Hematopoietic multipotent progenitor cell treated with erythropoietin and hydrocortisone succinate and interleukin-3 and kit ligand, for 8 days (in vitro differentiated cells): Measurements from ENCODE around the gene FHOD3.
A peak's percentile ranks its signal among the peaks of the same experiment; 100 is the strongest.
"Not testable (repeated sequence)": the region's sequence is repeated elsewhere in the genome, so short reads cannot be mapped to it uniquely, and the experiment has no call there.

ENCODE experiments used
- DNase-seq: peaks from one replicate; pipeline ENCODE4 v3.0.0-alpha.2; 2015

FHOD3 gene

GRCh38 chr18:36724591-36725001, 427.1 kb downstream of the FHOD3 start:
- no peak for DNase-seq

GRCh38 chr18:36728345-36728744, 430.8 kb downstream of the FHOD3 start:
- no peak for DNase-seq

GRCh38 chr18:36729197-36729596, 431.7 kb downstream of the FHOD3 start:
- no peak for DNase-seq

GRCh38 chr18:36732264-36732663, 434.8 kb downstream of the FHOD3 start:
- no peak for DNase-seq

- DNase-seq: no peak
Measured at GRCh38 chr18:36733150-36733549, 435.6 kb downstream of the FHOD3 start.

- DNase-seq: no peak
Measured at GRCh38 chr18:36734596-36734995, 437.1 kb downstream of the FHOD3 start.

- no peak for DNase-seq
Measured at GRCh38 chr18:36735130-36735529, 437.6 kb downstream of the FHOD3 start.

GRCh38 chr18:36736094-36736493, 438.6 kb downstream of the FHOD3 start:
- DNase-seq: no peak

- peak; percentile 62 for DNase-seq
Measured at GRCh38 chr18:36737316-36737715, 439.8 kb downstream of the FHOD3 start.

GRCh38 chr18:36744261-36744876, 446.9 kb downstream of the FHOD3 start:
- no peak for DNase-seq

- DNase-seq: no peak
Measured at GRCh38 chr18:36745219-36745975, 447.9 kb downstream of the FHOD3 start.

GRCh38 chr18:36752929-36753865, 455.7 kb downstream of the FHOD3 start:
- DNase-seq: peak; percentile 96

- DNase-seq: no peak
Measured at GRCh38 chr18:36756242-36756641, 458.7 kb downstream of the FHOD3 start.

GRCh38 chr18:36757081-36757480, 459.6 kb downstream of the FHOD3 start:
- DNase-seq: peak; percentile 70

GRCh38 chr18:36757991-36758390, 460.5 kb downstream of the FHOD3 start:
- DNase-seq: no peak

GRCh38 chr18:36758623-36759022, 461.1 kb downstream of the FHOD3 start:
- DNase-seq: no peak

GRCh38 chr18:36759167-36759776, 461.8 kb downstream of the FHOD3 start:
- DNase-seq: no peak

GRCh38 chr18:36760598-36760997, 463.1 kb downstream of the FHOD3 start:
- no peak for DNase-seq

- peak; percentile 11 for DNase-seq
Measured at GRCh38 chr18:36761186-36761698, 463.7 kb downstream of the FHOD3 start.

GRCh38 chr18:36762074-36762473, 464.6 kb downstream of the FHOD3 start:
- no peak for DNase-seq

- DNase-seq: not testable (repeated sequence)
Measured at GRCh38 chr18:36762965-36763364, 465.5 kb downstream of the FHOD3 start.

- DNase-seq: no peak
Measured at GRCh38 chr18:36766836-36767235, 469.3 kb downstream of the FHOD3 start.

GRCh38 chr18:36769172-36769571, 471.7 kb downstream of the FHOD3 start:
- no peak for DNase-seq
